Brain microvascular endothelial cell (primary cell): Measurements from ENCODE around the gene SNRPA1.

Experiments used
- DNase-seq: peaks from one replicate; pipeline ENCODE4 v3.0.0-alpha.2; 2020
- H3K27ac ChIP-seq: fragments of 250-450 bp; sonication (Bioruptor Pico); 2 replicates; pipeline ENCODE4 v1.5.1; 2020; ENCODE audit warnings: mild to moderate bottlenecking, moderate library complexity
- H3K27me3 ChIP-seq: fragments of 250-450 bp; sonication (Bioruptor Pico); replicated peaks from 2 replicates; pipeline ENCODE4 v1.5.1; 2020; ENCODE audit warnings: mild to moderate bottlenecking
- H3K36me3 ChIP-seq: fragments of 250-450 bp; sonication (Bioruptor Pico); replicated peaks from 2 replicates; pipeline ENCODE4 v1.5.1; 2020; ENCODE audit warnings: mild to moderate bottlenecking
- H3K4me3 ChIP-seq: 2 replicates; pipeline ENCODE4 v1.5.1; 2011; ENCODE audit warnings: low read depth, mild to moderate bottlenecking, control low read depth, low read length, moderate library complexity
- CTCF ChIP-seq: IDR thresholded peaks from 2 replicates; pipeline ENCODE4 v1.5.1; 2011; ENCODE audit warnings: low read depth, mild to moderate bottlenecking, moderate library complexity, low read length, control low read depth, inconsistent platforms; ENCODE audit errors: missing control alignments
- in situ Hi-C: cut with HindIII; loops from 2 replicates; pipeline ENCODE4 v1.10.0; 2017; ENCODE audit warnings: low sequenced_read_pairs, low pct_ligation_motif_present

The SNRPA1 gene

GRCh38 chr15:101264011-101264410 lies 31.0 kb downstream of the SNRPA1 start:
- peak; percentile 32 for DNase-seq
- Histone ChIP-seq H3K27me3 (no peaks in the 10 kb centered on the region), H3K36me3 (peaks cover 6% of the 10 kb centered on the region), H3K4me3 (no peak overlapping the region), H3K27ac (no peak overlapping the region)
- in situ Hi-C loops = no loop called here
- TF ChIP-seq CTCF = no peak

DNA sequence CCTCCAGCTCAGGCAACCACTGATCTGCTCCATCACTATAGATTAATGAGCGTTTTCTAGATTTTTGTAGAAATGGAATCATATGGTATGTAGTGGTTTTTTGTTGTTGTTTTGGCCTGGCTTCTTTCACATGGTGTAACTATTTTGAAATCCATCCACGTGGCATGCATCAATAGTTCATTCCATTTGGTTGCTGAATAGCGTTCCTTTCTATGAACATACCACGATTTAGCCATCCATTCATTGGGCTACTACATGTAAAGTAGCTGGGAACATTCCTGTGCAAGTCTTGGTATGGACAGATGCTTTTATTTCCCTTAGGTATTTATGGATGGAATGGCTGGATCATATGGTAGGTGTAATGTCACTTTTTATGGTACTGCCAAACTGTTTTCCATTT lies 32.5 kb downstream of the SNRPA1 start:
- TF ChIP-seq CTCF = no peak
- H3K27ac ChIP-seq = no peak overlapping the region
- no peak for DNase-seq
- no peaks in the 10 kb centered on the region for H3K36me3 ChIP-seq
- H3K27me3 ChIP-seq = no peaks in the 10 kb centered on the region
- in situ Hi-C loops = no loop called here
- H3K4me3 ChIP-seq = no peak overlapping the region

DNA sequence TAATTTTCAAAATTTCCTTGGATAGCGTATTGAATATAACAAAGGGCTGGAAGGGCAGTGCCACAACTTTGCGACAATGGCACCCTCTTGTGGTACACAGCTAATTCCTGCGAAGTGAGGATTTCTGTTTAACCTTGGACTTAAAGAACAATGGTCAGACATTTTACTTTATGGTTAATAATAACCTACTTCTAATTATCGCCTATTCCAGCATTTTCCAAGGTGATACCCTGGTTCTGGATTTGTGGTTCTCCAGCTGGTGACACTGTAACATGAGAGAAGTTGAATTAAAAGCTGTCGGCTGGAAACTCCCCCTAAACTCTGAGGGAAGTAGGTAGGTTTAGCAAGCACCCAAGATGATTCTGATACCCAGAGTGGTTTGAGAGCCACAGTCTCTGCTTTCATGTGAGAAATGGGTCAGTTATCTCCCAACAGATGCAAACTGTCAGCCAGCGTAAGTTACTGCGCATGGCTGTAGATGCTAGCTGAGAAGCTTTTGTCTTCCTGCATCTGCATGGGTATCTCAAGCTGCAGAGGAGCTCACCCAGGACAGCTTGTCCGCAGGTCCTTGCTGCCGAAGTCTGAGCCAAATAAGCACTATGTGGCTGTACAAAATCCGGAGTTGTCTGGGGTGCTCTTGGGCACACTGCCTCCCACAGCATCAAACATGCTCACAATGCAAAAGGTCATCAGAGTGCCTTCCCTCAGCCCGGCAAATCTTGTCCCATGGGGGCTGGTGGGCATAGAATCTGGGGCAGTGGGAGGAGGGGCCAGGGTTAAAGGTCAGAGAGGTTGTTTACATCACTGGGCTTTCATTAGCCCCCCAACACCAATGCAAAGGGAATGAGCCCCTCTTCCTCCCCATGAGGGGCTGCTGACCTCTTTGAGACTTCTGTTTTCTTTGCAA lies 36.6 kb downstream of the SNRPA1 start:
- Histone ChIP-seq H3K36me3 (no peaks in the 10 kb centered on the region), H3K27ac (no peak overlapping the region), H3K27me3 (no peaks in the 10 kb centered on the region), H3K4me3 (no peak overlapping the region)
- DNase-seq = peak; percentile 66
- in situ Hi-C loops = loop anchor here (10.0 kb wide), 1 partner anchor 234 kb away; no protein-coding TSS in a partner anchor
- peak; percentile 85 for TF ChIP-seq CTCF

DNA sequence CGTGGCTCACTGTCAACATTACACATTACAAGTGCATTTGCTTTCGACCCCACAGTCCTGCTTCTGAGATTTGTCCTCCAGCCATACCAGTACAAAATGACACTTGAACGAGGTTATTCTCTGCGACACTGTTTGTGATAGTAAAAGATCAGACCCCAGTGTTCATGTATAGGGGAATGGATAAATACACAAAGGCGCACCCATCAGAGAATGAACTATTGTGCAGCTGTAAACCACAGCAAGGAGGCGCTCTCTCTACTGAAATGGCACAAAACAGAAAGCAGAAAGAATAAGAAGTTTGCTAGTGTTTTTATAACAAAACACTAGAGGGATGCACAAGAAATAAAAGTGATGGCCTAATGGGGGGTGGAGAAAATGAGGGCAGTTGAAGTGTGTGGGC lies 38.3 kb downstream of the SNRPA1 start:
- no peak for DNase-seq
- Histone ChIP-seq H3K4me3 (no peak overlapping the region), H3K27ac (no peak overlapping the region), H3K36me3 (no peaks in the 10 kb centered on the region), H3K27me3 (no peaks in the 10 kb centered on the region)
- in situ Hi-C loops = loop anchor here (10.0 kb wide), 1 partner anchor 232 kb away; no protein-coding TSS in a partner anchor
- peak; percentile 59 for TF ChIP-seq CTCF

- Histone ChIP-seq H3K36me3 (no peaks in the 10 kb centered on the region), H3K4me3 (no peak overlapping the region), H3K27ac (no peak overlapping the region), H3K27me3 (no peaks in the 10 kb centered on the region)
- peak; percentile 87 for DNase-seq
- TF ChIP-seq CTCF = no peak
- in situ Hi-C loops = loop anchor here (10.0 kb wide), 1 partner anchor 231 kb away; no protein-coding TSS in a partner anchor
Measured at GRCh38 chr15:101255615-101256241, 39.3 kb downstream of the SNRPA1 start.
